SU-DHL-6 (cell line): ENCODE results near the gene PTBP3.

Experiments
- H2AFZ ChIP-seq: fragments of 200-600 bp; sonication (generic); 2 replicates; pipeline ENCODE4 v1.6.1; 2014; ENCODE audit warnings: low read depth, mild to moderate bottlenecking, moderate library complexity, mixed read lengths, antibody characterized with exemption, low read length; ENCODE audit not compliant: severe bottlenecking
- H3F3A ChIP-seq: fragments of 200-600 bp; shearing (Covaris generic); 2 replicates; pipeline ENCODE4 v1.6.0; 2016; ENCODE audit warnings: antibody characterized with exemption, mild to moderate bottlenecking; ENCODE audit not compliant: insufficient read depth
- H3K27ac ChIP-seq: fragments of 200-600 bp; sonication (generic); 2 replicates; pipeline ENCODE4 v1.5.1; 2016; ENCODE audit warnings: low read depth, mild to moderate bottlenecking, low read length, moderate library complexity, mixed read lengths
- H3K27me3 ChIP-seq: fragments of 200-600 bp; sonication (generic), shearing (Covaris generic); 2 replicates; pipeline ENCODE4 v1.6.0; 2014; ENCODE audit warnings: mild to moderate bottlenecking, low read length
- H3K36me3 ChIP-seq: fragments of 200-600 bp; sonication (generic); 2 replicates; pipeline ENCODE4 v1.6.1; 2014; ENCODE audit warnings: mild to moderate bottlenecking, low read length, mixed read lengths
- H3K4me2 ChIP-seq: fragments of 300-600, 200-600 bp; shearing (Covaris generic), sonication (generic); 2 replicates; pipeline ENCODE4 v1.6.0; 2014; ENCODE audit warnings: low read length, low read depth, mild to moderate bottlenecking; ENCODE audit not compliant: poor library complexity, severe bottlenecking
- H3K4me3 ChIP-seq: fragments of 200-600 bp; sonication (generic); 2 replicates; pipeline ENCODE4 v1.5.1; 2014; ENCODE audit warnings: antibody characterized with exemption, low read length, mild to moderate bottlenecking, mixed read lengths; ENCODE audit not compliant: insufficient read depth, poor library complexity, severe bottlenecking
- H3K79me2 ChIP-seq: fragments of 200-600 bp; sonication (generic); 2 replicates; pipeline ENCODE4 v1.6.1; 2014; ENCODE audit warnings: mild to moderate bottlenecking, low read length, moderate library complexity; ENCODE audit not compliant: insufficient read depth
- H3K9ac ChIP-seq: fragments of 200-600 bp; sonication (generic); 2 replicates; pipeline ENCODE4 v1.7.0; 2014; ENCODE audit warnings: mild to moderate bottlenecking, low read length
- H3K9me2 ChIP-seq: fragments of 200-600 bp; sonication (generic); replicated peaks from 2 replicates; pipeline ENCODE4 v1.6.1; 2014; ENCODE audit warnings: low read length; ENCODE audit not compliant: insufficient read depth
- H3K9me3 ChIP-seq: fragments of 200-600 bp; sonication (generic); 2 replicates; pipeline ENCODE4 v1.6.1; 2014; ENCODE audit warnings: low read length, mixed read lengths; ENCODE audit not compliant: insufficient read depth
- H4K20me1 ChIP-seq: fragments of 200-600 bp; sonication (generic); 2 replicates; pipeline ENCODE4 v1.6.1; 2014; ENCODE audit warnings: low read depth, mild to moderate bottlenecking, antibody characterized with exemption, low read length, moderate library complexity, mixed read lengths
- EZH2phosphoT487 ChIP-seq: fragments of 200-600 bp; sonication (generic), shearing (Covaris generic); conservative IDR thresholded peaks from 2 replicates; pipeline ENCODE4 v1.6.1; 2018; ENCODE audit warnings: mild to moderate bottlenecking, antibody characterized with exemption, low read length, moderate library complexity, mixed read lengths
- TF ChIP-seq, protein P1 (sequence below): fragments of 200-600 bp; sonication (generic); IDR thresholded peaks from one replicate; pipeline ENCODE4 v1.5.1; 2017; ENCODE audit warnings: antibody characterized with exemption, mild to moderate bottlenecking, low read length, moderate library complexity; ENCODE audit not compliant: insufficient read depth, poor library complexity, severe bottlenecking

The PTBP3 gene

DNA sequence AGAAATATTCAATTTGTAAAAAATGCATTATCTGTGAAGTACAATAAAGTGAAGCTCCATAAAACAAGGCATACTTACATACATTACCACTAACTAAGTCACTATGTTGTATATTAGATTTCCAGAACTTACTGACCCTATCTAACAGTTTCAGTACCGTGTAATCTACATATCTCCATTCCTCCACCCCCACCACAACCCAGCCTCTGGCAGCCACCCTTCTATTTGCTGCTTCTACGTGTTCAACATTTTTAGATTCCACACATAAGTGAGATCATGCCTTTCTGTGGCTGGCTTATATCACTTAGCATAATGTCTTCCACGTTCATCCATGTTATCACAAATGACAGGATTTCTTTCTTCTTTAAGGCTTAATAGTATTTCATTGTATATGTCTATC is 31.3 kb upstream of the PTBP3 start:
- no peaks in the 10 kb centered on the region for H4K20me1 ChIP-seq
- H3K9me3 ChIP-seq, result no peaks in the 10 kb centered on the region
- no peaks in the 10 kb centered on the region for H3F3A ChIP-seq
- no peak overlapping the region for H2AFZ ChIP-seq
- no peak overlapping the region for H3K9ac ChIP-seq
- no peaks in the 10 kb centered on the region for H3K9me2 ChIP-seq
- H3K27ac ChIP-seq, result no peak overlapping the region
- no peak overlapping the region for H3K4me2 ChIP-seq
- no peak overlapping the region for H3K4me3 ChIP-seq
- no peaks in the 10 kb centered on the region for H3K27me3 ChIP-seq
- no peaks in the 10 kb centered on the region for H3K79me2 ChIP-seq
- no peaks in the 10 kb centered on the region for H3K36me3 ChIP-seq
- TF ChIP-seq EZH2phosphoT487, result no peak
- TF ChIP-seq, protein P1, sequence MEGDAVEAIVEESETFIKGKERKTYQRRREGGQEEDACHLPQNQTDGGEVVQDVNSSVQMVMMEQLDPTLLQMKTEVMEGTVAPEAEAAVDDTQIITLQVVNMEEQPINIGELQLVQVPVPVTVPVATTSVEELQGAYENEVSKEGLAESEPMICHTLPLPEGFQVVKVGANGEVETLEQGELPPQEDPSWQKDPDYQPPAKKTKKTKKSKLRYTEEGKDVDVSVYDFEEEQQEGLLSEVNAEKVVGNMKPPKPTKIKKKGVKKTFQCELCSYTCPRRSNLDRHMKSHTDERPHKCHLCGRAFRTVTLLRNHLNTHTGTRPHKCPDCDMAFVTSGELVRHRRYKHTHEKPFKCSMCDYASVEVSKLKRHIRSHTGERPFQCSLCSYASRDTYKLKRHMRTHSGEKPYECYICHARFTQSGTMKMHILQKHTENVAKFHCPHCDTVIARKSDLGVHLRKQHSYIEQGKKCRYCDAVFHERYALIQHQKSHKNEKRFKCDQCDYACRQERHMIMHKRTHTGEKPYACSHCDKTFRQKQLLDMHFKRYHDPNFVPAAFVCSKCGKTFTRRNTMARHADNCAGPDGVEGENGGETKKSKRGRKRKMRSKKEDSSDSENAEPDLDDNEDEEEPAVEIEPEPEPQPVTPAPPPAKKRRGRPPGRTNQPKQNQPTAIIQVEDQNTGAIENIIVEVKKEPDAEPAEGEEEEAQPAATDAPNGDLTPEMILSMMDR, result no peak

DNA sequence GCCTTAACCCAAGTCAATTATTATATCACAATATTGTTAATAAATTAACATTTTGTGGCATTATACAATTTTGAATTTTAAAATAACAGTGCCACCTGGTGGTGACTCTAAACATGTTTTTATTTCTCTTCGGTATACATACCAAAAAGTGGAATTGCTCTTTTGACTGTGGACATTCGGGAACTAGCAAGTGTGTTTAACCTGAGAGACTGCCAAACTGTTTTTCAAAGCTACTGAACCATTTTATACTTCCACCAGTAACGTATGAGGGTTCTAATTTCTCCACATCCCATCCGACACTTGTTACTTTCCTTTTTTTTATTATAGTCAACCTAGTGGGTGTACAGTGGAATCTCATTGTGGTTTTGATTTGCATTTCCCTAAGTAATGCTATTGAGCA is 28.2 kb upstream of the PTBP3 start:
- Histone ChIP-seq H3K36me3 (no peaks in the 10 kb centered on the region), H3K4me2 (peak overlapping the region; percentile 45), H2AFZ (no peak overlapping the region), H4K20me1 (no peaks in the 10 kb centered on the region), H3K9me2 (no peaks in the 10 kb centered on the region), H3K9me3 (no peaks in the 10 kb centered on the region), H3K27me3 (no peaks in the 10 kb centered on the region), H3F3A (no peaks in the 10 kb centered on the region), H3K9ac (no peak overlapping the region), H3K27ac (no peak overlapping the region), H3K4me3 (no peak overlapping the region), H3K79me2 (no peaks in the 10 kb centered on the region)
- TF ChIP-seq, protein P1, result peak; percentile 44
- no peak for TF ChIP-seq EZH2phosphoT487

DNA sequence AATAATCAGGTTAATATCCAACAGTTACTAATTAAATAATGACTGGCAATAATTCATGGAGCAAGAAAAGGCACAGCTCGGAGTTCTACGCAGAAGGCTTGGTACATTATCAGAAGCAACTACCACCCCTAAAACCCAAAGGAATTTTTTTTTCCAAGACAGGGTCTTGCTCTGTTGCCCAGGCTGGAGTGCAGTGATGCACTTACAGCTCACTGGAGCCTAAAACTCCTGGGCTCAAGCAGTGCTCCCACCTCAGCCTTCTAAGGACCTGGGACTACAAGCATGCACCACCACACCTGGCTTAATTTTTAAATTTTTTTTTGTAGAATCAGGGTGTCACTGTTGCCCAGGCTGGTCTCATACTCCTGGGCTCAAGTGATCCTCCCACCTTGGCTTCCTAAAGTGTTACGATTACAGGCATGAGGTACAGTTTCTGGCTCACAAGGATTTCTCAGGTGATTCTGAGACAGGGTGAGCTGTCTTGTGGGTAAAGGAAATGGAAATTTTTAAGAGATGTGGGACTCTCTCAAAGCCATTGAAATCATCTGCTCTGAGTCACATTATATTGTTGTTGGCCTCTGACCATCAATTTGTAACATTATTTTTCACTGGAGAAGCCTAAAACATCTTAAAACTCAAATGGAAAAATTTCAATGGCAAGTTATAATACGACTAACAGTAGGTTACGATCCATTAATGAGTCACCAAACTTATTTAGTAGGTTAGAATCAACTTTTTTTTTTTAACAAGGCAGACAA is 26.8 kb upstream of the PTBP3 start:
- TF ChIP-seq EZH2phosphoT487, result no peak
- TF ChIP-seq, protein P1, result no peak
- Histone ChIP-seq H4K20me1 (no peaks in the 10 kb centered on the region), H2AFZ (no peak overlapping the region), H3K9ac (no peak overlapping the region), H3K36me3 (no peaks in the 10 kb centered on the region), H3K9me3 (no peaks in the 10 kb centered on the region), H3K27me3 (no peaks in the 10 kb centered on the region), H3K79me2 (no peaks in the 10 kb centered on the region), H3K9me2 (no peaks in the 10 kb centered on the region), H3K4me3 (no peak overlapping the region), H3K4me2 (no peak overlapping the region), H3K27ac (no peak overlapping the region), H3F3A (no peaks in the 10 kb centered on the region)
